ENCODE data around the gene NAV3.

- TF ChIP-seq CTCF (IDR thresholded peaks at IDR 0.05) (no peak), POLR2A (IDR thresholded peaks at IDR 0.05) (no peak), POLR2AphosphoS5 (IDR thresholded peaks at IDR 0.05) (no peak), EP300 (IDR thresholded peaks at IDR 0.05) (no peak)
Measured at GRCh38 chr12:78081590-78082314, 251.1 kb downstream of the NAV3 start.
